ENCODE results near the gene PRAMEF12. TPM values are rescaled to one million over a fixed set of nuclear protein-coding genes. Genes with fewer than 3 reads are reported as not detected.

The PRAMEF12 gene
- total RNA-seq, 4 donors from 2014 or later = not detected

DNA sequence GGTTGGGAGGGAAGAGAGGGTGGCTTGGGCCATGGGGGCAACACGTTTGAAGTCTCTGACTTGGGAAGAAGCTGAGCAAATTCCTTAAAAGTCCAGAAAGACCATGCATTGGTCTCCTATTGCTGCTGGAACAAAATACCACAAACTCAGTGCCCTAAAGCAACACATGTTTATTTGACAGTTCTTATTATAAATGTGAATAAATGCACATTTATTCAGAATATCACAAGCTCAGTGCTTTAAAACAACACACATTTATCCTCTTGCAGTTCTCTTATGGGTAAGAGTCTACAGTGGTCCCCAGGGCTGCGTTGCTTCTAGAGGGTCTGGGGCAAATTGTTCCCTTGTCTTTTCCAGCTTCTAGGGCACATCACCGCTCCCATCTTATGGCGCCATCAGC, 10.1 kb upstream of the PRAMEF12 start:
- no peak overlapping the region for H3K27ac ChIP-seq (replicated peaks in 1 of 4)
- H3K27me3 ChIP-seq = peaks cover 0 to 27% (median 1%) of the 10 kb centered on the region in 4 donors
- H3K4me3 ChIP-seq = no peak overlapping the region
- H3K4me1 ChIP-seq = no peaks in the 10 kb centered on the region
- H3K36me3 ChIP-seq = no peaks in the 10 kb centered on the region
- TF ChIP-seq POLR2A (IDR thresholded peaks at IDR 0.05; ENCODE audit: low read depth) (no peak), EP300 (IDR thresholded peaks at IDR 0.05) (no peak), POLR2AphosphoS5 (IDR thresholded peaks at IDR 0.05) (no peak)
- TF ChIP-seq, protein P1, sequence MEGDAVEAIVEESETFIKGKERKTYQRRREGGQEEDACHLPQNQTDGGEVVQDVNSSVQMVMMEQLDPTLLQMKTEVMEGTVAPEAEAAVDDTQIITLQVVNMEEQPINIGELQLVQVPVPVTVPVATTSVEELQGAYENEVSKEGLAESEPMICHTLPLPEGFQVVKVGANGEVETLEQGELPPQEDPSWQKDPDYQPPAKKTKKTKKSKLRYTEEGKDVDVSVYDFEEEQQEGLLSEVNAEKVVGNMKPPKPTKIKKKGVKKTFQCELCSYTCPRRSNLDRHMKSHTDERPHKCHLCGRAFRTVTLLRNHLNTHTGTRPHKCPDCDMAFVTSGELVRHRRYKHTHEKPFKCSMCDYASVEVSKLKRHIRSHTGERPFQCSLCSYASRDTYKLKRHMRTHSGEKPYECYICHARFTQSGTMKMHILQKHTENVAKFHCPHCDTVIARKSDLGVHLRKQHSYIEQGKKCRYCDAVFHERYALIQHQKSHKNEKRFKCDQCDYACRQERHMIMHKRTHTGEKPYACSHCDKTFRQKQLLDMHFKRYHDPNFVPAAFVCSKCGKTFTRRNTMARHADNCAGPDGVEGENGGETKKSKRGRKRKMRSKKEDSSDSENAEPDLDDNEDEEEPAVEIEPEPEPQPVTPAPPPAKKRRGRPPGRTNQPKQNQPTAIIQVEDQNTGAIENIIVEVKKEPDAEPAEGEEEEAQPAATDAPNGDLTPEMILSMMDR (IDR thresholded peaks at IDR 0.05) = no peak
- DNase-seq (ENCODE audit: extremely low spot score) = peak; percentile 77
- intact Hi-C loops (cut with DNase I) = no loop called here
- 72% methylated on average over 4 of the region's 4 CpGs for WGBS
- peaks cover 0 to 9% (median 0%) of the 10 kb centered on the region in 4 donors for H3K9me3 ChIP-seq

DNA sequence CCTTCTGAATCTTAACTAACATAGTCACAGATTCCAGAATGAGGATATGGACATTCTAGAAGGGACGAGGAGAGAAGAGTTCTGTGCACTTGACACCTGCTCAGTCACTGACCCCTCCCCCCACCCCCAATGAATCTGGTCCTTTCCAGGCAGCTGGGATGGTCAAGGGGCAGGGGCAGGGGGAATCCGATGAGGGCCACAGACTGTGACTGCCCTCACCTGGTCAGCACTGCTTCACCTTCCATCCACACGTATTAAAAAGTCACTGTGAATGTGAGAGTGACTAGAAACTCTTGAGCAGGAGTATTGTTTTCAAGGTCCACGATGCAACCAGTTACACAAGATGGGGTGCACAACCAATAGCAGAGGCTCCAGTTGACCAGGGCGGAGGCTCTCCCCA, 9.5 kb upstream of the PRAMEF12 start:
- Histone ChIP-seq H3K27ac (replicated peaks in 1 of 4) (no peak overlapping the region), H3K4me1 (no peaks in the 10 kb centered on the region), H3K27me3 (peaks cover 0 to 28% (median 0%) of the 10 kb centered on the region in 4 donors), H3K9me3 (peaks cover 0 to 9% (median 0%) of the 10 kb centered on the region in 4 donors), H3K4me3 (no peak overlapping the region), H3K36me3 (no peaks in the 10 kb centered on the region)
- 61% methylated on average over 2 of the region's 5 CpGs for WGBS
- intact Hi-C loops (cut with DNase I) = no loop called here
- TF ChIP-seq POLR2AphosphoS5 (IDR thresholded peaks at IDR 0.05) (no peak), POLR2A (IDR thresholded peaks at IDR 0.05; ENCODE audit: low read depth) (no peak), EP300 (IDR thresholded peaks at IDR 0.05) (no peak)
- TF ChIP-seq, protein P1 (IDR thresholded peaks at IDR 0.05) = no peak
- DNase-seq (ENCODE audit: extremely low spot score) = peak; percentile 81

DNA sequence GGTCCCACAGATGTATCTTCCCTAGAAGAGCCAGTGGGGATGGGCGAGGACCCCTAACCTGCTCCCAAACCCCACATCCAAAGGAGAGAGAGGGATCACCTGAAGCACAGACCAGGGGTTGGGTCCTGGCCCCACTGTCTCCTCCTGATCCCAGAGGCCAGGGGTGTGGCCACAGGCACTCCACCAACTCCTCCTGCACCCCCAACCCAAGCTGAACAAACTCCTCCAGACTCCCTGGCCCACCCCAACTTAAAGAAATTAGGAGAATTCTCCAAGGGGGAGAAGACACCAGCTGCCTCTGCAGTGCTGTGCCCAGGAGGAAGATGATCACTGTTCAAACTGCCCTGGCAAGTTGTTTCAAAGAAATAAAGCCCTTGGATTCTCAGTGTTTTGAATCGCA, 4.5 kb upstream of the PRAMEF12 start:
- peaks cover 0 to 9% (median 0%) of the 10 kb centered on the region in 4 donors for H3K9me3 ChIP-seq
- no peaks in the 10 kb centered on the region for H3K4me1 ChIP-seq
- WGBS = 55% methylated on average over 2 of the region's 2 CpGs
- no peak overlapping the region for H3K4me3 ChIP-seq
- TF ChIP-seq, protein P1 (IDR thresholded peaks at IDR 0.05) = no peak
- TF ChIP-seq POLR2AphosphoS5 (IDR thresholded peaks at IDR 0.05) = no peak
- no peak for TF ChIP-seq EP300 (IDR thresholded peaks at IDR 0.05)
- peaks cover 0 to 43% (median 0%) of the 10 kb centered on the region in 4 donors for H3K27me3 ChIP-seq
- intact Hi-C loops (cut with DNase I) = no loop called here
- DNase-seq (ENCODE audit: extremely low spot score) = peak; percentile 79
- H3K36me3 ChIP-seq = no peaks in the 10 kb centered on the region
- H3K27ac ChIP-seq (replicated peaks in 1 of 4) = no peak overlapping the region

DNA sequence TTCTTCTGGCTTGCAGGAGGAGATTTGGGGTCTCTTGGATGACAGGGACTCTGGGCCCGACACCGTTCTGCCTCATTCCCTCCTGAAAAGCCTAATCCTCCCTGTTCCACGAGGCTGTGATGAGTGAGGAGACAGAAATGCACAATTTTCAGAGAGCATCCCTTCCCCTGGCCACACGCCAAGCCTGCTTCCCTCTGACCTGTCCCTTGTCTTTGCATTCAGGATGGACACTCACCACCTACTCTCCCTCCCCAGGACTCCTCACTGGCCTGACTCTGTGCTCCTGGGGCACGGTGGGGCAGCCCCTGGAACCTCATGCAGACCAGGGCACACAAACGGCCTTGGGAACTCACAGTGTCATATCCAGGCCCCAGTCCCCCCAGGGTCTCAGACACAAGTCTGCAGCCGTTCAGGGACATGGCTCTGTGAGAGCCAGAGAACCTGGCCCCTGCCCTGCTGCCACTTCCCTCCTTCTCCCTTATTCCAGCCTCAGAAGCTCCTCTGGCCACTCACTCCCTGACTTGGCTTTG, 3.5 kb upstream of the PRAMEF12 start:
- intact Hi-C loops (cut with DNase I) = no loop called here
- Histone ChIP-seq H3K27me3 (peaks cover 0 to 43% (median 0%) of the 10 kb centered on the region in 4 donors), H3K36me3 (no peaks in the 10 kb centered on the region), H3K4me3 (no peak overlapping the region), H3K9me3 (peaks cover 0 to 9% (median 0%) of the 10 kb centered on the region in 4 donors), H3K4me1 (no peaks in the 10 kb centered on the region), H3K27ac (replicated peaks in 1 of 4) (no peak overlapping the region)
- DNase-seq (ENCODE audit: extremely low spot score) = peak; percentile 72
- WGBS = 57% methylated on average over 7 of the region's 7 CpGs
- TF ChIP-seq POLR2AphosphoS5 (IDR thresholded peaks at IDR 0.05) = no peak
- TF ChIP-seq, protein P1 (IDR thresholded peaks at IDR 0.05) = no peak
- TF ChIP-seq POLR2A (IDR thresholded peaks at IDR 0.05; ENCODE audit: low read depth) = no peak
- TF ChIP-seq EP300 (IDR thresholded peaks at IDR 0.05) = no peak

DNA sequence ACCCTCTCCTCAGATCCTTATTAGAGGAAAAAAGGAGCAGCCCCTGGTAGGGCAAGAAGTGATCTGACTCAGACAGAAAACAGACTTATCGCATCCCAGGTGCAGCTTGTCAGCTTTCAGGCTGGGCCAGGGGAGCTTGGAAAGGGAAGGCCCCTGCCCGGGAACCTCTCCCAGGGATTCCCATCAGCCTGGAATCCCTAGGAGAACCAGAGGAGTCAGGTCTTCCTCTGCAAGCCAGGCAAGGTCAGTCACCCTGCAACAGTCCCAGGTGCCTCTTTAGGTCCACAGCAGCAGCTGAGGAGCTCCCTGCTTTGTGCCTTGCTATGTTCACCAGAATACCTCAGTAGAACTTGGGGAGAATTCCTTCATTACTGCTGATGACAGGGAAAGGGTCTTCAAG, 2.9 kb upstream of the PRAMEF12 start:
- no peaks in the 10 kb centered on the region for H3K4me1 ChIP-seq
- TF ChIP-seq POLR2A (IDR thresholded peaks at IDR 0.05; ENCODE audit: low read depth) (no peak), POLR2AphosphoS5 (IDR thresholded peaks at IDR 0.05) (no peak), EP300 (IDR thresholded peaks at IDR 0.05) (no peak)
- TF ChIP-seq, protein P1 (IDR thresholded peaks at IDR 0.05) = no peak
- intact Hi-C loops (cut with DNase I) = no loop called here
- peaks cover 0 to 49% (median 0%) of the 10 kb centered on the region in 4 donors for H3K27me3 ChIP-seq
- peaks cover 0 to 9% (median 0%) of the 10 kb centered on the region in 4 donors for H3K9me3 ChIP-seq
- WGBS = 74% methylated on average over 2 of the region's 2 CpGs
- DNase-seq (ENCODE audit: extremely low spot score) = peak; percentile 84
- H3K27ac ChIP-seq (replicated peaks in 1 of 4) = no peak overlapping the region
- H3K36me3 ChIP-seq = no peaks in the 10 kb centered on the region
- H3K4me3 ChIP-seq = no peak overlapping the region
